DMS153 treated with DMSO at 0.1 percent for 48 hours (cell line): ENCODE results near the gene MCF2.

Source experiments
- DNase-seq: peaks from one replicate; lab custom pipeline; 2025; ENCODE audit not compliant: unreplicated experiment; lab: John Stamatoyannopoulos, UW

The MCF2 gene

GRCh38 chrX:139596068-139596467 lies 111.9 kb downstream of the MCF2 start:
- no peak for DNase-seq

- DNase-seq: no peak
These were observed 122.4 kb downstream of the MCF2 start for GRCh38 chrX:139585613-139586012.

DNA sequence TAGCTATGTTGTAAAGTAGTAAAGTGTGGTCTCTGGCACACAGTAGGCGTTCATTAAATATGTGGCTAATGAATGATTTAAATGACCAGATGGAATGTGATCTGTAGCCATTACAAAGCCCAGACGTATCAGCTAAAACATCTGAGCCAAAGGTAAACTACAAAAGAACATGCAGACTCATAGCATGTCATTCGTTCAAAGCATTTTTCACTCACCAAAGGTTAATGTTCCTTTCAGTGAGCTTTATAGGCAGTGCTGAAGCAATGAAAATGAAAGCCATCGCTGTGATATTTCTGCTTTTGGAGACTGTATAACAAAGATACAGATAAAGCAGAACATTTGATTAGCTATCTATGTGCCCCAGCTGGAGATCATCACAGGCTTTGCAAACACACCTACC lies 126.9 kb downstream of the MCF2 start:
- no peak for DNase-seq

- no peak for DNase-seq
These were observed 141.0 kb downstream of the MCF2 start for GRCh38 chrX:139566981-139567380.

- DNase-seq: no peak
These were observed 144.7 kb downstream of the MCF2 start for GRCh38 chrX:139563251-139563650.

GRCh38 chrX:139560221-139560620 lies 147.7 kb downstream of the MCF2 start:
- no peak for DNase-seq

DNA sequence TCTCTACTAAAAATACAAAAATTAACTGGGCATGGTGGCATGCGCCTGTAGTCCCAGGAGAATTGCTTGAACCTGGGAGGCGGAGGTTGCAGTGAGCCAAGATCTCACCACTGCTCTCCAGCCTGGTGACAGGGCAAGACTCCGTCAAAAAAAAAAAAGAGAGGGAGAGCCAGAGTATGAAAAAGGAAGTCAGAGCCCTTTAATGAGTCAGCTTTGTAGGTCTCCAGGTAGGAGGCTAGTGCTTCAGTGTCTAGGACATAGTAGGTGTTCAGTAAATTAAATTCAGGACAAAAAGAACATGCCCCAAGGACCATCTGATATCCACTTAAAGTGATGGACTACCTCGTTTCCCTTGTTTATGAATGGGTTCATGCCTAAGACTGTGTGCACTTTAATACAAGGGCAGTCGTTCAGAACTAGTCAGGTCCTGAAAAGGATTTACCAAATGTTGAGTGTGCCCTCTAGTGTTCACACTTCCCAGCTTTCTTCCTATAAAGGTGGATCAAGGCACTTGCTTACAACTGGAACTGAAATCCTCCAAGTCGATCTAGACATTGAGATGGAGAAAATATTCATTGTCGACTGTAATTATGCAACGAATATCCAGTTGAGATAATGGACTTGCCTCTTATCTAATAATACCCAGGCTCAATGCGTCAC lies 148.5 kb downstream of the MCF2 start:
- peak; percentile 80 for DNase-seq

DNA sequence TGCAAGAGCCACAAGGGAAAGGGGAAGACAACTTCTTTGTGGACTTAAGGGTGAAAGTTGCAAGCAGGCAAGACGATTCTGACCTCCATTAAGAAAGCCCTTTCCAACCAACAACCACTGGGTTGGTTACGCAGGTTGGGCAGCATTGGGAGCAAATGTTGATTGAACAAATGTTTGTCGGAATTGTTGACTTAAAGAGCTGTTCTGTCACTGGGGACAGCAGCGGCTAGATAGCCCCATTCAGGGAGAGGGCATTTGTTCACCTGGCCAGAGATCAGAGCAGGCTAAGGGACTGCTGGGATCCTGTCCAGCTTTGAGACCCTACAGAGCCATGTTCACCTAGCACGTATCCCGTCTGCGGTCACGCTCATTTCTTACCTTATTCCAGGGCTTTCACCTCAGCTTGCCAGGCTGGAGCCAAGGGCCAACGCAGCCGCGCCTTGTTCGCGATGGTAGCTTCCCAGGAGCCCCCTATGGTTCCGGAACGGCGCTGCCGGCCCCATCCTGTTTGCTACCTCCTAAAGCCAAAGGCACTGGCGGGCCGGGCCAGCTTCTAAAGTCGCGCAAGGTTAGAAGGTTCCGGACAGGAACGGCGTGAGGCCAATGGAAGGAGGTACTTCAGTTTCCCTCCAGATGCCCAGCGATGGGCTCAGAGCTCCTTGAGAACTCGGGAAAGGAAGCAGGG lies 152.8 kb downstream of the MCF2 start:
- no peak for DNase-seq

DNA sequence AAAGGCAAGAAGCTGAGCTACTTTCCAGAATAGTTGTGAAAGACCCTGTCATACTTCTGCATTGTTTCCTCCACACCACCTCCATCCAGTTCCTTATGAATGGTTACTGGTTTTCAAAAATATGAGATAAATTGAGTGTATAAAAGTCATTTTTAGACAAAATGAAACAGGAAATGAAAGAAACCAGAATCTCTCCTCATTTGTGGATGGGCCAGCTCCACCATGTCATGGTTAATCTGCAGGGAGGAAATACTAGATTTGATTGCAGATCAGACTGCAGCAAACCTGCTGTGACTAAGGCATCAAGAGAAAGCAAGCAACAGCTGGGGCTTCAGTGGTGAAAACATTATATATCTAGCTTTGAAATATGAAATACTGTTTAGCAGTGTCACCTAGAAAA lies 153.6 kb downstream of the MCF2 start:
- no peak for DNase-seq

- no peak for DNase-seq
These were observed 163.4 kb downstream of the MCF2 start for GRCh38 chrX:139544591-139544990.

DNA sequence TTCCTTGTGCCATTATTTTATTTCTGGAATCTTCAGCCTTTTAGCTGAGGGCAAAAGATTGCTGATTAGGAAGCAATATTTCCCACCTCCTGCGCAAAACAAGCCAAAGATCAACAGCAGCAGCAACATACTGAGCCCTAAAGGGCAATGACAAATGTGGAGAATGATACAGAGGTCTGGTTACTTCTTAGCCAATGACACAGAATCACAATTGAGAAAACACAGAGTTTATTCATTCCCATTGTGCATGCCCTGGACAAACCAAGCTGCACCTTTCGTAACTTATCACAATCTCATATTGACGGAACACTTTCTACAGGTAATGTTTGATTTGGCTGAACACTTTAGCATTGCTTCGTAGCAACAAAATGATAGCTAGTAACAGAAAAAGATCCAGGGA lies 164.0 kb downstream of the MCF2 start:
- no peak for DNase-seq

- DNase-seq: no peak
These were observed 165.3 kb downstream of the MCF2 start for GRCh38 chrX:139542652-139543051.

- DNase-seq: peak; percentile 64
These were observed 168.8 kb downstream of the MCF2 start for GRCh38 chrX:139538907-139539790.

- DNase-seq: no peak
These were observed 174.5 kb downstream of the MCF2 start for GRCh38 chrX:139533444-139533843.

DNA sequence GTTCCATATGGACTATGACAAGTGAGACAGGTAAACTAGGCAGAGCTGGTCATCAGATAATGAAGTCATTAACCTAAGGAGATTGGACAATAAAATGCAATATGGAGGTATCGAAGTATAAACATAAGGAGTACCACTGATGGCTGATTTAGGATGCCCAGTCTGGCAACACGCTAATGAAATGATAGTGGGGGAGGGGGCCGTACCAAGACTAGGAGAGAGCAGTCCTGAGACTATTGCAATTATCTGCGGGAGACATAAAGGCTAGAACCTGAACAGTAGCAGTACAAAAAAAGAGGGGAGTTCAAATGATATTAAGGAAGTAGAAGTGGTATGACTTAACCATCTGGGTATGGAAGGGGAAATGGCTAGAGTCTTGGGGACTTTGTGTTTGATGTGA lies 175.1 kb downstream of the MCF2 start:
- no peak for DNase-seq
